Measurements from ENCODE around the gene ST3GAL4. TPM values are rescaled to one million over a fixed set of nuclear protein-coding genes. Genes with fewer than 3 reads are reported as not detected.
"Not testable (repeated sequence)": the region's sequence is repeated elsewhere in the genome, so short reads cannot be mapped to it uniquely, and the experiment has no call there.

Gene ST3GAL4
- total RNA-seq, 2 experiments from 2014 or later: 1.6 TPM

GRCh38 chr11:126345283-126345682 is 10.2 kb upstream of the ST3GAL4 start:
- Histone ChIP-seq H3K27ac (ENCODE audit: low read depth in 1 of 2, low read length in 2 of 2) (no peak overlapping the region), H3K36me3 (ENCODE audit: insufficient read depth, low read length) (peaks cover 54% of the 10 kb centered on the region), H3K27me3 (ENCODE audit: control insufficient read depth in 1 of 2, insufficient read depth in 2 of 2, low read length in 2 of 2) (no peaks in the 10 kb centered on the region), H3K9me3 (ENCODE audit: control insufficient read depth in 1 of 2, insufficient read depth in 1 of 2, low read length in 2 of 2) (no peaks in the 10 kb centered on the region), H3K4me1 (ENCODE audit: insufficient read depth, low read length) (no peaks in the 10 kb centered on the region), H3K4me3 (ENCODE audit: low read length) (no peak overlapping the region)
- Mint-ChIP-seq H3K4me1 (ENCODE audit: low read depth) (no peaks in the 10 kb centered on the region), H3K9me3 (no peaks in the 10 kb centered on the region), H3K4me3 (no peak overlapping the region), H3K27me3 (no peaks in the 10 kb centered on the region), H3K36me3 (ENCODE audit: low read depth) (peaks cover 56% of the 10 kb centered on the region), H3K27ac (no peak overlapping the region)
- CTCF ChIA-PET: no interaction called here
- intact Hi-C loops (cut with DNase I, micrococcal nuclease): no loop called here
- ATAC-seq (ENCODE audit: poor library complexity): no peak
- TF ChIP-seq, protein P1, sequence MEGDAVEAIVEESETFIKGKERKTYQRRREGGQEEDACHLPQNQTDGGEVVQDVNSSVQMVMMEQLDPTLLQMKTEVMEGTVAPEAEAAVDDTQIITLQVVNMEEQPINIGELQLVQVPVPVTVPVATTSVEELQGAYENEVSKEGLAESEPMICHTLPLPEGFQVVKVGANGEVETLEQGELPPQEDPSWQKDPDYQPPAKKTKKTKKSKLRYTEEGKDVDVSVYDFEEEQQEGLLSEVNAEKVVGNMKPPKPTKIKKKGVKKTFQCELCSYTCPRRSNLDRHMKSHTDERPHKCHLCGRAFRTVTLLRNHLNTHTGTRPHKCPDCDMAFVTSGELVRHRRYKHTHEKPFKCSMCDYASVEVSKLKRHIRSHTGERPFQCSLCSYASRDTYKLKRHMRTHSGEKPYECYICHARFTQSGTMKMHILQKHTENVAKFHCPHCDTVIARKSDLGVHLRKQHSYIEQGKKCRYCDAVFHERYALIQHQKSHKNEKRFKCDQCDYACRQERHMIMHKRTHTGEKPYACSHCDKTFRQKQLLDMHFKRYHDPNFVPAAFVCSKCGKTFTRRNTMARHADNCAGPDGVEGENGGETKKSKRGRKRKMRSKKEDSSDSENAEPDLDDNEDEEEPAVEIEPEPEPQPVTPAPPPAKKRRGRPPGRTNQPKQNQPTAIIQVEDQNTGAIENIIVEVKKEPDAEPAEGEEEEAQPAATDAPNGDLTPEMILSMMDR (IDR thresholded peaks at IDR 0.05): no peak
- DNase-seq: no peak
- POLR2A ChIA-PET: no interaction called here

GRCh38 chr11:126345759-126346585 is 9.5 kb upstream of the ST3GAL4 start:
- no peak overlapping the region for H3K27ac Mint-ChIP-seq
- no peaks in the 10 kb centered on the region for H3K9me3 Mint-ChIP-seq
- intact Hi-C loops (cut with DNase I, micrococcal nuclease): no loop called here
- no peak overlapping the region for H3K4me3 ChIP-seq (ENCODE audit: low read length)
- CTCF ChIA-PET: no interaction called here
- H3K27me3 Mint-ChIP-seq: no peaks in the 10 kb centered on the region
- POLR2A ChIA-PET: no interaction called here
- H3K4me3 Mint-ChIP-seq: no peak overlapping the region
- H3K4me1 ChIP-seq (ENCODE audit: insufficient read depth, low read length): no peaks in the 10 kb centered on the region
- DNase-seq (peak in 2 of 14 experiments; percentile 55 to 69), ATAC-seq (ENCODE audit: poor library complexity) (no peak)
- H3K9me3 ChIP-seq (ENCODE audit: control insufficient read depth in 1 of 2, insufficient read depth in 1 of 2, low read length in 2 of 2): no peaks in the 10 kb centered on the region
- peaks cover 3% of the 10 kb centered on the region for H3K4me1 Mint-ChIP-seq (ENCODE audit: low read depth)
- H3K36me3 Mint-ChIP-seq (ENCODE audit: low read depth): peaks cover 49% of the 10 kb centered on the region
- no peaks in the 10 kb centered on the region for H3K27me3 ChIP-seq (ENCODE audit: control insufficient read depth in 1 of 2, insufficient read depth in 2 of 2, low read length in 2 of 2)
- TF ChIP-seq, protein P1 (IDR thresholded peaks at IDR 0.05): no peak
- H3K27ac ChIP-seq (ENCODE audit: low read depth in 1 of 2, low read length in 2 of 2): peak overlapping the region in 1 of 2 donors; percentile 3
- H3K36me3 ChIP-seq (ENCODE audit: insufficient read depth, low read length): peaks cover 47% of the 10 kb centered on the region

GRCh38 chr11:126346586-126346940 is 8.9 kb upstream of the ST3GAL4 start:
- TF ChIP-seq, protein P1 (IDR thresholded peaks at IDR 0.05): no peak
- Histone ChIP-seq H3K9me3 (ENCODE audit: control insufficient read depth in 1 of 2, insufficient read depth in 1 of 2, low read length in 2 of 2) (no peaks in the 10 kb centered on the region), H3K36me3 (ENCODE audit: insufficient read depth, low read length) (peaks cover 42% of the 10 kb centered on the region), H3K27me3 (ENCODE audit: control insufficient read depth in 1 of 2, insufficient read depth in 2 of 2, low read length in 2 of 2) (no peaks in the 10 kb centered on the region), H3K4me1 (ENCODE audit: insufficient read depth, low read length) (no peaks in the 10 kb centered on the region), H3K27ac (ENCODE audit: low read depth in 1 of 2, low read length in 2 of 2) (peak overlapping the region in 1 of 2 donors; percentile 3), H3K4me3 (ENCODE audit: low read length) (no peak overlapping the region)
- no peak for DNase-seq
- no peak for ATAC-seq (ENCODE audit: poor library complexity)
- Mint-ChIP-seq H3K36me3 (ENCODE audit: low read depth) (peaks cover 43% of the 10 kb centered on the region), H3K4me1 (ENCODE audit: low read depth) (peaks cover 7% of the 10 kb centered on the region), H3K27me3 (no peaks in the 10 kb centered on the region), H3K4me3 (no peak overlapping the region), H3K9me3 (no peaks in the 10 kb centered on the region), H3K27ac (no peak overlapping the region)
- ChIA-PET POLR2A (interaction anchor here (0.6 kb wide), 1 partner anchor 309 kb away, joined by 3 read pairs; no protein-coding TSS in a partner anchor), CTCF (no interaction called here)
- intact Hi-C loops (cut with DNase I, micrococcal nuclease): no loop called here

DNA sequence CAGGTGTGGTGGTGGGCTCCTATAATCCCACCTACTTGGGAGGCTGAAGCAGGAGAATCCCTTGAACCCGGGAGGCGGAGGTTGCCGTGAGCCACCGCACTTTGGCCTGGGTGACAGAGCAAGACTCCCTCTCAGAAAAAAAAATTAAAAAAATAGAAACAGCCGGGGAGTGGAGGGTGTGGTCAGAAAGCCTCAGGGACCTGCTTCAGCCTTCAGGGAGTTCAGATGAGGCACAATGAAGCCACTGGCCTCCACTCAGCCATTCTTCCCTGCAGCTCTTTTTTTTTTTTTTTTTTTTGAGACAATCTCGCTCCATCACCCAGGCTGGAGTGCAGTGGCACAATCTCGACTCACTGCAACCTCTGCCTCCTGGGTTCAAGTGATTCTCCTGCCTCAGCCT is 8.5 kb upstream of the ST3GAL4 start:
- CTCF ChIA-PET; intact Hi-C loops (cut with DNase I, micrococcal nuclease); H3K27ac Mint-ChIP-seq; H3K27me3 ChIP-seq (ENCODE audit: control insufficient read depth in 1 of 2, insufficient read depth in 2 of 2, low read length in 2 of 2); H3K4me3 Mint-ChIP-seq; H3K4me3 ChIP-seq (ENCODE audit: low read length); H3K27me3 Mint-ChIP-seq; DNase-seq; H3K9me3 Mint-ChIP-seq; H3K4me1 ChIP-seq (ENCODE audit: insufficient read depth, low read length); ATAC-seq (ENCODE audit: poor library complexity); H3K27ac ChIP-seq (ENCODE audit: low read depth in 1 of 2, low read length in 2 of 2); H3K9me3 ChIP-seq (ENCODE audit: control insufficient read depth in 1 of 2, insufficient read depth in 1 of 2, low read length in 2 of 2); H3K4me1 Mint-ChIP-seq (ENCODE audit: low read depth): not testable (repeated sequence)
- H3K36me3 Mint-ChIP-seq (ENCODE audit: low read depth): peaks cover 40% of the 10 kb centered on the region
- peaks cover 38% of the 10 kb centered on the region for H3K36me3 ChIP-seq (ENCODE audit: insufficient read depth, low read length)
- POLR2A ChIA-PET: interaction anchor here (0.6 to 0.7 kb wide), 2 partner anchors 143 to 309 kb away, joined by 3 read pairs; no protein-coding TSS in a partner anchor
